ENCODE data around the gene MAD1L1.
A peak's percentile ranks its signal among the peaks of the same experiment; 100 is the strongest.

Gene MAD1L1

DNA sequence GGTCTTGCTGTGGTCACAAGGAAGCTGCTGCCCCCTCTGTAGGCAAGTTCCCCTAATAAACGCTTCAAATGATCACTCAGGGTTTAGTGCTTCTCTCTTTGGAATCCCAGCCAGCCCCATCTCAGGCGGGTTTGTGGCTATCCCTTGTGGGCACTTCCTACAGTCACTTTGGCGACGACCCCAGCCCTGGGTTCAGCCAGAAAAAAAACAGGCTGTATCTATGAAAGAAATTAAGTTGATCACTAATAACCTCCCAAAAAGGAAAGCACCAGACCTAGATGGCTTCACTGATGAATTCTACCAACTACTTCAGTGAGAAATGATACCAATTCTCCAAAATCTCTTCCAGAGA lies 208.2 kb downstream of the MAD1L1 start:
- no peak for DNase-seq

DNA sequence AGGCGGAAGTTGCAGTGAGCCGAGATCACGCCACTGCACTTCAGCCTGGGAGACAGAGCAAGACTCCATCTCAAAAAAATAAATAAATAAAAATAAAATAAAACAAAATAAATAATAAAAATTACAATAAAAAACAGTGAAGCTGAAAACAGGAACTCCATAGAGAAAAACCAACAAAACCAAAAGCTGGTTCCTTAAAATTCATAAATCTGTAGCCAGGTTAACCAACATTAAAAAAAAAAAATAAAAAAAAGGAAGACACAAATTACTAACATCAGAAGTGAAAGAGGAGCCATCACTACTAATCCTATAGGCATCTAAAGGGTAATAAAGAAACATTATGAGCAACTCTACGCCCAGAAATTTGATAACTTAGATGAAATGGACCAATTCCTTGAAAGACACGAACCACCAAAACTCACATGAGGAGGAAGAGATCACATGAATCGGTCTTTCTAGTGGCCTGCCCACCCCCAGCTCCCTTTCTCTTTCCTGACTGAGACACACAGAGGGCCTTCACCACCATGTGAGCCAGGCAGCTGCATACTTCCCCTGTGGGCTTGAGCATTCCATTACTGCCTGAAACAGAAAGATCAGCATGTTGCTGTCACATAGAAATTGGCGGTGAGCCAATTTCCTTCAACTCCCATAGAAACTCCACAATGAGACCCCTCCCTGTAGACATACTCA lies 208.7 kb downstream of the MAD1L1 start:
- DNase-seq, result no peak

DNA sequence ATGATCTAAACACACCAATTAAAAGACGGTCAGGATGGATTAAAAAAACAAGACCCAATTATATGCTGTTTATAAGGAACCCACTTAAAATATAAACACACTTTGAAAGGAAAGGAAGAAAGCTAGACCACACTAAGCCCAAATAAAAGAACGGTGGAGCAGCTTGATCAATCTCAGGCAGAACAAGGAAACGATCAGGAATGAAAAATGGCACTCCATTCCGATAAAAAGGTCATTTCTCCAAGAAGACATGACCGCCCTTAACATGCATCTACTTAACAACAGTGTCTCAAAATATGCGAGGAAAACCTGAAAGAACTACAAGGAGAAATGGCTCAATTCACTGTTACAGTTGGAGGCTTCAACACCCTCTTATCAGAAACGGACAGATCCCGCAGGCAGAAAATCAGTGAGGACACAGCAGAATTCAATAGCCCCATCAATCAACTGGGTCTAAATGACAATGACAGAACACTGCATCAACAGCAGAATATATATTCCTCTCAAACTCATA lies 210.0 kb downstream of the MAD1L1 start:
- no peak for DNase-seq

DNA sequence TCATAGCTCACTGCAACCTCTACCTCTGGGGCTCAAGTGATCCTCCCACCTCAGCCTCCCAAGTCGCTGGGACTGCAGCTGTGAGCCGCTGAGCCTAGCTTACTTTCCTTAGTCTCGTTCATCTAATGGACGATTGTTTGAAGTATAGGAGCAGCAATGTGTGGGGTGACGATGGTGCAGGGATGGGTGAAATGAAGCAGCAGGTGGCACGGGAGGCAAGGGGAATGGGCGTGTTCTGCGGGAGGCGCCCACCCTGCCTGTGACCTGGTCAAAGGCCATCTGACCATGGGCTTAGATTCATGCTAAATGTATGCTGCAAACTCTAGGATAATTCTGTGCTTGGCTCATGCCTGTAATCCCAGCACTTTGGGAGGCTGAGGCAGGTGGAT lies 210.7 kb downstream of the MAD1L1 start:
- DNase-seq, result no peak

DNA sequence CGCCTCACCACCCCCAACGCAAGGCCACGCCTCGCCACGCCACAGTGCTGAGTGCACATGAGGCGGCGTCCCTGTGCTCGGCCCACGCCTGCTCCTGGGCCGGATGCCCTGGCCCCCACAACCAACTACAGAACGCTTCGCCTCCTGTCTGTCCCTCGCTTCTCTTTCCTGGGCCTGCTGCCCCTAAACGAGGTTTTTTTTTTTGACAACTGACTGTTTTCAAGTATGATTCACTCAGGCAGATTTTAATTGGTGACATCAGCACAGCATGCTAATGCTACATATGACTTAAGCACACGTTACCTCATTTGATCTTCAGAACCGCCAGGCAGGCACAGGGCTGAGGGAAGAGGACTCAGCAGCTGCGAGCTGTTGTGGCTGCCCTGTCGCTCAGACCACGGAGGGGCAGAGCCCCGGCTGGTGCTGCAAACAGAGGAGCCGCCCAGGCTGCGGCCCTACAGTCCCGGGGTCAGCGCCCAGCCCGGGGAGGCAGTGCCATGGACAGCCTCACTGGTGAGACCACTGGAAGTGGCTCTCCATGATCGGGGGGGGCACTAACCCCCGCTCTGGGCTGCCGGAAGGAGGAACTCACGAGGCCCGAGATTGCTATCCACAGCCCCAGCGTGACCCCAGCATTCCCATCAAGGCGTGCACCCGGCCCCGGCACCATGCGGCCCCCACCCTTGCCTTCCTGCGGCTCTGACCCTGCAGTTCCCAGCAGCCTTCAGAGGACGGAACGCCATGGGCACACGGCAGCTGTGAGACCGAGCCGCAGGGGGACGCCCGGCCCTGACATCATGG lies 212.8 kb downstream of the MAD1L1 start:
- peak; percentile 14 for DNase-seq

DNA sequence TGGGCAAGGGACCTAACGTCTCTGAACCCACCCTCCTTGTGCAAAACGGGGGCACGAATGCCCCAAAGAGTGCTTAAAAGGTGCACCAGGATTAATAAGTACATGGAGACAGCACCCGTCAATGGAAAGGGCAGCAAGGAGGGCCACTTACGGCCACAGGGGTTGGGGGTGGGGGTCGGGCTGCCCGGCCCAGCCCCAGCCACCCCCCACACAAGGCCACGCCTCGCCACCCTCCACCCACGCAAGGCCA lies 213.4 kb downstream of the MAD1L1 start:
- DNase-seq, result peak; percentile 28

DNA sequence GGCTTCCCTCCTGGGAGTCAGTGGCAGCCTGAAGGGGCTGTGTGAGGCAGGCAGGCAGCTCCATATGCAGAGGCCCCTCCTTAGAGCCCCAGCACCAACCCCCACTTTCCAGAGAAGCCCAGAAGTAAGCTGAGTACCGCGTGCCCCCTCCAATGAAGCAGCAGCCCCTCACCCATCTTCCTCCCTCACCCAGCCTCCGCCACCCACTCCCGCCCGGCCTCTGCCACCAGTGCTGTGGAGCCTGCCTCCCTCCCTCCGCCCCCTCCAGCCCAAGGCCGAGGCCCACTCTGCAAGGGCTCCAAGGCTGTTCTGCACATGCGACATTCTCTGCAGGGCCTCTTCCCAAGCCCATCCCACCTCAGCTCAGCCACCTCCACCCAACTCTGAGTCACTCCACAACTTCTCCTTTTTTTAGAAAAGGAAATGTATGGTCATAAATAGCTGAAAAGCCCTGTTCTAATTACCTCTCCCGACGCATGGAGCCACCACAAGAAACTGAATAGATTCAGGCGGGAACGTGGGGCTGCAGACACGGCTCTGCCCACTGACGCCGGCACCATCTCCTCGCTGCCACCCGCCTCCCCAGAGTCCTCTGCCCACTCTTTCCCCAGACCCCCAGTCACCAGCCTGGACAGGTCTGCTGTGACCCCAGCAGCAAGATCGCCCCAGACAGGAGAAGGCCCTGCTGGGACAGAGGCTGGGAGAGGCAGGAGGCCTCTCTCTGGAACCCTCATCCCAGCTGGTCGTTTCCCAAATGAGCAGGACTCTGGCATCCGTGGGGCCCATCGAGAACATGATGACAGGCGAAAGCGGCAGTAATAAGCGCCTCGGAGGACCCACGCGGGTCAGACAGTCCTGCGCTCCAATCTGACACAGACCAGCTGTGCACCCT lies 213.9 kb downstream of the MAD1L1 start:
- no peak for DNase-seq

DNA sequence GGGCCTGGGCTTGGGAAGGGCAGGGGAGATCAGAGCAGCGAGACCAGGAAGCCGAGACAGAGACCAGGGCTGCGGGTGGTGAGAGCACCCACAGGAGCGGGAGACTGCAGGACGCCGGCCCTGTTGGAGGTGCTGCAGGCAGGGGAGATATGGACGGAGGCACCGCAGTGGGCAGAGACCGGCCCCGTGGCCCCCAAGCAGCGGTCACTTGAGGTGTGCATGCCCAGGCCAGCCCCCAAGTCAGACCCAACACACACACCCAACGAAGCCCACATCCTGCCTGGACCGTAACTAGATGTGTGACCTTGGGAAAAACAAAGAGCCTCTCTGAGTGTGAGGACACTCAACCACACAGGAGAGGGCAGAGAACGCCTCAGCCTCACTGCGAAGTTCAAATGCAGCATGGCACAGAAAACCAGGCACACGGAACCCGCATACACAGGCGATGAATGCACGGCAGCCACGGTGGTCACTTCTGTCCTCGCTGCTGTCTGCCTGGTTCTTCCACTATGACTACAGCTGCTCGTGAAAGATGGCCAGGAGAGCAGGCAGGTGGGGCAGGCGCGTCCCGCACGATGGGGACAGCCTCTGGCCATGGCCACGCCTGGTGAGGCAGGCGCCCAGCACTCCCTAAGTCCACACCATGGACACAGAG lies 214.7 kb downstream of the MAD1L1 start:
- no peak for DNase-seq

DNA sequence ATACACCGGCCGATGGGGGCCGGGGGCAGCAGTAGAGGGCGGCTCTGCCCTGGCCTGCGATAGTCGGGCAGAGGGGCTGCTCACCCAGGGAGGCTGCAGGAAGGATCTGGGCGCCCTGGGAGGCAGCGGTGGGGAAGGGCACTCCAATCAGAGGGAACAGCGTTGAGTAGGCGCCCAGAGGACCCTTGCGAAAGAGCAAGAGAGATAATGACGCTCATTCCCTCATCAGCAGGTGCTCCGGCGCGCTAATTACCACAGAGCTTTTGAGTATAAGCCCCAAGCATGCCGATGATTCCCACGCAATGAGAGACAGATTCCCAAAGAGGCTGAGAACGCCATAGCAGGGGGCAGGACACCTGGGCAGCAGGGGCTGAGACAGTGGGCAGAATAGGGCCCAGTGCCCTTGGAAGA lies 215.3 kb downstream of the MAD1L1 start:
- DNase-seq, result no peak

DNA sequence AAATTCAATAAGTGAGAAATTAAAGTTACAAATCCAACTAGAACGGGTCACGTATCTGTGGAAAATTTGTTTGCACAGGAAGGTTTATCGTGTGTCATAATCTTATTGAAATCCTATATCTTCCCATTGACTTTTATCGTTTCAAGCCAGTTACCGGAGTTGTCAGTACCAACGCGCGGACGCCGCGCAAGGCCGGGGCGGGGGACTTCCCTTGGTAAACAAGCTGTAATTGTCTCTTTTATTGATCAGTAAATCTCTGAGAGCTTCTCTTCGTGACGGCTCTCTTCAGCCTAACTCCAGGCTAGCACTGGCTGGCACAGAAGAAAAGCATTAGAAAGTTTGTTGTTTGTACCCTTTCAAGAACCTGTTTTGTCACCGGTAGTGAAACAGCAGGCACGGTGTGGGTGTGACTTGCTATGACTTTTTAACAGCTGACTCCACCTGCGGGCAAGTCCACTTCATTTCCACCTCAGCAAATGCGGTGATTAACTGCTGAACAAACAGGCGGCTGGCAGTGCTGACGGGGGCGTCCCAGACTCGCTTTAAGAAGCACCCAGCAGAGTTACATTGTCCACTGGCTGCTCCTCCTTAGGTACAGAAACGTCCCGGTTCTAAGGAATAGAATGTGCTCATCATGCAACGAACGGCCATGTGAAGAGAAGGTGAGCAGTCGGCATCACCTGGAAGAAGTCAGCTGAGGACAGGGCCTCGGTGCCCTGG lies 215.8 kb downstream of the MAD1L1 start:
- no peak for DNase-seq

DNA sequence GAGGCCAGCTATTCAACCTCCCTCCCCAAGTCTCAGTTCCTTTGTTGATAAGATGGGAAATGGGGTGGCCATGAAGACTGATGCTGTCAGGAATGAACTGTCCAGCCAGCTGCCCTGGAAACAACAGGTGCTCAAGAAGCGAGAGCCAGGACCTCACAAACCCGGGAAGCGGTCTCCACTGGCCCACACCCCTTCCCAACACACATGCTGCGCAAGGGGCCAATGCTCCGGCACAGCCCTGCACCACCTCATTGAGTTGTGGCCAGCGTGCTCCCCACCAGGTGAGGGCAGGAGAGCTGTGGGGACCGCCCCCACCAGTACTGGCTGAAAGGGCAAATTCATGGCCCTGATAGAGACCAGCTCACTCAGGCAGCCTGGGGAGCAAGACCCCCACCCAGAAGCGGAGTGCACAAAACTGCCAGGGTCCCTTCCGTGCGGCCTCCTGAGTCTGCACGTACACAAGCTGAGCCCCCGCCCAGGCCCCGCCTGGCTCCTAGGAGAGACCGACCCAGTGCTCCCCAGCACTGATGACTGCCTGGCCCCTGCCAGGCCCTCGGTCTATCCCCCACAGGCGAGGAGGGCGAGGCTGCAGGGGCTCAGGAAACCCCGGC lies 216.6 kb downstream of the MAD1L1 start:
- DNase-seq, result no peak

DNA sequence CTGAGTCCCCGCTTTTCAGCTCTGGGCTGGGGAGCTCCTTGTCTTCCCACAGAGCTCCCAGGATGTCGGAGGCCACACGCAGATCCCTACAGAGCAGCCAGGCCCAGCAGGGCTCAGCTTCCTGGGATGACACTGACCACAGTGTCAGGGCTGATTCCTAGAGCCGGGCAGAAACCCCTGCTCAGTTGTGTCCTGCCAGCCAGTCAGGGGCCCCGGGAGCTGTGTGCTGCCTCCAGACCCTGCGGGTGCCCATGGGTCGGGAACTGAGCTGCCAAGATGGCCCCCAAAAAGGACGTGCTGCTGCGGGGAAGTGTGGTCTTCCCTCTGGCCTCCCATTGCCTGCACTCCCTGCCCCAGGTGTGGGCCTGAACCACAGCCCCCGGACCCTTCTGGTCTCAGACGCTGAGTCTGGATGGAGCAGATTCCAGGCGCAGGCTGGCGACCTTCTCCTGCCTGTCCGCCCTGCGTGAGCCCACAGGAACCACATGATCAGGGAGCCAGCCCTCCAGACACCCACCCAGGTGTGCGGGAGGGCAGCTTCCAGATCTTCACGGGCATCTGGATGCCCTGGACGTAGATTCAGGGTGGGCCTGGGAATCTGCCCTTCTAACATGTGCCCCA lies 217.4 kb downstream of the MAD1L1 start:
- DNase-seq, result no peak

DNA sequence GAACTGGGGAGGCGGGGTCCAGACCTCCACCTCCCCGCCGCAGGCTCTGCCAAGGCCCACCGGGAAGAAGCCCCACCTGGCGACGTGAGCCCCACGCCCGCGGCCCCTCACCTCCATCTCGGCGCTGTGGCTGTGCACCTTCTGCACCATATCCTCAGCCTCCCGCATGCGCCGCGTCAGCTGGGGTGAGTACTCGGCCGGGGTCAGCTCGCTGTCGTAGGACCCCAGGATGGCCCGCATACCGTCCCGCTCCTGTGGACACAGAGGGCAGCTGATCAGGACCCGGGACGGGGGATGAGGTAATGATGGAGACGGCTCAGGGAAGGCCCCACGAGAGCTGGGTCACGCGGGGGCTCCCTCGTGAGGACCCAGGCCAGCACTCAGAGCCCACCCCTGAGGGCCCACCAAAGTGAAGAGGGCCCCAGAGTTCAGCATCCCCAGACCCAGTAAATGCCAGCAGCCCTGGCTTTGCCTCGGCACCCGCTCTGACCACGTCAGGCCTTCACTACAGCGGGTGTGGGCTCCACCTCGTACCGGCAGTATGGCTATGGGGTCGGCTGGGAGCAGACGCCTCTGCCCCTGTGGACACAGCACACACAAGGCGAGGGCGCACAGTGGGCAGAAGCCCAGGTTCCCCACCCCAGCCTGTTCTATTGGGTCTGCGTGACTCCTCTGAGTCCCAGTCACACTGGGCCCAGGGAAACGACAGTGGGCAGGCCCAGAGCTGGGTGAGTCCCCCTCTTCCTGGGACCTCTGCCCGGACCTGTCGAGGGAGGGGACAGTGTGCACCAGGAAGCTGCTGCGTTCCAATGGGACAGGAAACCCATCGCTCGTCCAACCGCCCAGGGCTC lies 218.1 kb downstream of the MAD1L1 start:
- DNase-seq, result no peak

DNA sequence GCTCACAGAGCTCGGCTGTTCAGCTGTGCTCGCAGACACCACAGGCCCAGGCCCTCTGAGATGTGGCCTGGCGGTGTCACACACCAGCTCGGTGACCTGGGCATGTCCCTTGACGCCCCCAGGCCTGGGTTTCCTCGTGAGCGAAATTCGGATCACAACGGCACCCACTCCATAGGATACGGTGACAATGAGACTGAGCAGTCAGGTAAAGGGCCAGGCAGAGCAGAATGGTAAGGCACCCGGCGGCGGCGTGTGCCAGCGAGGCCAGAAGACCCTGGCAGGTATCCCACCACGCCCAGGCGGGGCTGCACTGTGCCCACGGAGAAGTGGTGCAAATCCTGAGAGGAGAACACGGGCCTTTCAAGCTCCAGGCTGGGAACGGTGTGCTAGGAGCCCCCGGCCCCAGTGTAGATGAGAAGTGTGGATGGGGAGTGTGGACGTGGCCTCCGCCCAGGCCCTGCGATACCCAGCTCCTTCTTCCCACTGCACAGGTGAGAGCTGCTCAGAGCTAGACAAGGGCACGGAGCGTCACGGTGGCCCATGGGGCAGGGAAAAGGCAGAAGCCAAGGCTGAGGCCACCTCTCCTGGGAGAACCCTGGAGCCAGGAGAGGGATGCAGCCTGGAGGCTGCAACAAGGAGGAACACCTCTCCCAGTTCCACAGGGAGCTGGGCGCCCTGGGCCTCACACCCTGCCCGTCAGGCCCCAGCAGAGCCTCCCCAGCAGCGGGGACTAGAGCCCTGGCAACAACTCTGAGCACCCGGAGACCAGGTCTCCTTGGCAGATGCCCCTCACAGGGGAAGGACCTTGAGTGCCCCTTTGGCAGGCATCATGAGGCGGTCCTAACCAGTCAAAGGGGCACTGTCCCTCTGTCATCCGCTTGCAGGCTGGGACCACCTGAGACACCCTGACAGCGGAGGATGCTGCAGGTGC lies 219.1 kb downstream of the MAD1L1 start:
- no peak for DNase-seq

DNA sequence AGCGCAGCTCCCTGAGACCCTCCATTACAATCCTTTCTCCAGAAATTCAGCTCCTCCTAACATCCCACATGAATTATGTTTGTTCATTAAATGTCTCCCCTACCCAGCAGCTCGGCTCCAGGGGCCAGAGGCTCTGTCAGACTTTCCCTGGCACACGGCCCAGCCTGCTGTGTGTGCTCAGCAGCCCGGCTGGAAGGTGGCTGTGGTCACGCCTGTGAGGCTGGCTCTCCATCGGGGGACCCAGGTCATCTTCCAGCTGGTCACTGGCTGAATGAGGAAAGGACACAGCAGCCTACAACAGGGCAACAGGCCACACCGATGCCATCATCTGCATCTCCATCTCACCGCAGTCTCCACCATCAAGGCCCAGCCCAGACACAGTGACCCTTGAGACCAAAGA lies 219.8 kb downstream of the MAD1L1 start:
- DNase-seq, result no peak

DNA sequence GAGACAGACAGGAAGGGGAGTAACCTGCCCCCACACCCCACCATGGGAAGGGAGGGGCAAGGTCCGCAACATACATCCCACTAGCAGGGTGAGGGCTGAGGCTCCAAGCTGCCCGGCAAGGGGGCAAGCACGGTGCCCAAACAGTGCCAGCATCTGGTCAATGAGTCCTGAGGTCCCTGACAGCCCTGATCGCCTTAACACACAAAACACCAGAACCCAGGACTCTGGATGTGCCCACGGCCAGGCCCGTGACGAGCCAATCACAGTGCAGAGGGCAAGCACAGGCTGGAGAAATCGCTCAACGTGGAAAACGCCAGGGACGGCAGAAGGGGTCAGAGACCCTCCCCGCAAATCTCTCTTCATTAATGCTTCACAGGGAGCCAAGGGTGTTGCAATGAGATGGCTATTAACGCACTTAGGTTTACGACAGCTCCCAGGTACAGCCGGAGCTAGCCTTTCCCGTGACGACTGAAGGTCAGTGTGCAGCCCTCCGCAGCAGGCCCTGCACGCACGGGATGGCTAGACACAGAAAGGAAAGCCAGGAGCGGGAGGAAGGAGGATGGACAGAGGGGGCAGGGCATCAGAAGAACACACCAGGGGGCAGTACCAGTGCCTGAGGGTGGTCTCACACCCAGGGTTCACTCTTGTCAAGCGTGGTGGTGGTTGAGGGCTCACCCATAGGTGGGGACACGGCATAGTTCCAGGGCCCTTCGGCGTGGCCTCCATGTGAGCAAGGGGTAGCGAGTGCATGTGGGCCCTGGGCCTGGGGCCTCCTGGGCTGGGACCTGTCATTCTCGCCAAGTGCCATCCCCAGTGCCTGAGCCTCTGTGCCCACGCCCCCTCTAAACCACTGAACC lies 220.5 kb downstream of the MAD1L1 start:
- DNase-seq, result no peak

DNA sequence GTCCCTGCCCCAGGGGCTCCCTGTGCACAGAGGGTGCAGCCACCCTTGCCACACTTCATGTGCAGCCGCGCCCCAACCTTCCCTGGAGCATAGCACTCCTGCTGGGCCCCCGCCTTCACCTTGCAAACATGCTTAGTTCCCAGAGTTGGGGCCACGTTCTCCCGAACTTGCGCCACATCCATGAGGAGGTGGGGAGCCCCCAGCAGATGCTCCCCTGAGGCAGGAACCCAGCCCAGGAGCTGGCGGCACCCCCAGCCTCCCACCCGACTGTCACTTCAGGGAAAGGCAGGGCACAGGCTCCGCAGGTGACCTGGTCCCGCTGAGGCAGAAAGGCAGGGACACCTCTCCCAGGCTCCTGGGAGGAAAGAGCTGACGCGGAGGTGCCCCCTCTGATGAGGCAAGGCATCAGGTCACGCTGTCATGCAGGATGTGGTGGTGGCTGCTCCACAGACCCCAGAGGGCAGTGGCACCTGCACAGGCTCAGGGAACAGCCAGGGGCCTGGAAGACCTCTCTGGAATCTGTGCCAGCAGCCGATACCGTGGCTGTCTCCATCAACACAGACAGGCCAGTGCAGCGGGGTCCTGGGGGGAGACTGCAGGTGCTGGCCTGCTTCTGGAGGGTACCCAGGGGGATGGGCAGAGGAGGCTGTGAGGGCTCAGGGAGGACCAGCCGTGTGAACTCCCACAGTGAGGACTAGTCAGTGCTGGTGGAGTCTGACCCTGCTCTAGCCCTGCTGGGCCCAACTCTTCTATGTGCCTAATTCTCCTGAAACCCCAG lies 221.3 kb downstream of the MAD1L1 start:
- DNase-seq, result no peak

Data from activated T-cell treated with anti-CD3 and anti-CD28 coated beads for 4 hours (primary cell).